IMR-90 (cell line): ENCODE measurements around the gene RCN1. TPM values are rescaled to one million over a fixed set of nuclear protein-coding genes. Genes with fewer than 3 reads are reported as not detected.

Experiments
- ATAC-seq: fragments of 200-7000 bp; cut with Tn5 transposase; 2 replicates; pipeline ENCODE4 v1.9.1; 2020; ENCODE audit warnings: low read depth, mild to moderate bottlenecking, moderate library complexity
- BruUV-seq: library from RNA; stranded (reverse); fragments of 400-500 nt; replicated peaks from 2 replicates; lab custom pipeline; 2021; lab: Mats Ljungman, UMichigan
- CTCF ChIA-PET: fragments of 300-600 bp; formaldehyde crosslinking; extraction: SDS; loops from one replicate; lab custom pipeline; 2021; ENCODE audit warnings: antibody characterized with exemption; lab: Yijun Ruan, JAX
- POLR2A ChIA-PET: fragments of 300-600 bp; sonication (Branson Sonifier 250); formaldehyde crosslinking; loops from one replicate; lab custom pipeline; 2022; ENCODE audit warnings: antibody characterized with exemption; ENCODE audit not compliant: unreplicated experiment; lab: Charles Lee
- DNase-seq: peaks from one replicate; pipeline ENCODE4 v3.0.0; 2013
- H2AFZ ChIP-seq: replicated peaks from 2 replicates; pipeline ENCODE3; 2013; ENCODE audit warnings: low read length, mild to moderate bottlenecking; ENCODE audit not compliant: poor library complexity
- H2AK5ac ChIP-seq: 2 replicates; pipeline ENCODE4 v1.6.1; 2013; ENCODE audit warnings: low read depth, low read length, inconsistent platforms
- H2AK9ac ChIP-seq: replicated peaks from 2 replicates; pipeline ENCODE3; 2013; ENCODE audit warnings: mild to moderate bottlenecking, low read depth, low read length, moderate library complexity; ENCODE audit not compliant: poor library complexity
- H2BK120ac ChIP-seq: 2 replicates; pipeline ENCODE4 v1.6.1; 2013; ENCODE audit warnings: low read depth, low read length, inconsistent platforms
- H2BK15ac ChIP-seq: 3 replicates; pipeline ENCODE4 v1.6.1; 2013; ENCODE audit warnings: low read depth, low read length, inconsistent platforms
- H2BK20ac ChIP-seq: 2 replicates; pipeline ENCODE4 v1.6.1; 2013; ENCODE audit warnings: low read depth, mild to moderate bottlenecking, inconsistent platforms, low read length, moderate library complexity
- H2BK5ac ChIP-seq: 2 replicates; pipeline ENCODE4 v1.6.1; 2013; ENCODE audit warnings: mild to moderate bottlenecking, low read depth, low read length, inconsistent platforms; ENCODE audit not compliant: poor library complexity, severe bottlenecking
- H3K14ac ChIP-seq: replicated peaks from 2 replicates; pipeline ENCODE4 v1.6.1; 2013; ENCODE audit warnings: low read depth, low read length, inconsistent platforms
- H3K18ac ChIP-seq: 2 replicates; pipeline ENCODE4 v1.6.1; 2013; ENCODE audit warnings: low read depth, low read length, control low read depth
- H3K23ac ChIP-seq: 2 replicates; pipeline ENCODE4 v1.6.1; 2013; ENCODE audit warnings: low read depth, low read length, inconsistent platforms
- H3K27ac ChIP-seq: 2 replicates; pipeline ENCODE4 v1.5.1; 2013; ENCODE audit warnings: mild to moderate bottlenecking, control low read depth, low read length; ENCODE audit not compliant: insufficient read depth
- H3K27me3 ChIP-seq: 2 replicates; pipeline ENCODE4 v1.6.1; 2013; ENCODE audit warnings: low read length; ENCODE audit not compliant: control insufficient read depth, insufficient read depth
- H3K36me3 ChIP-seq: 2 replicates; pipeline ENCODE4 v1.6.1; 2013; ENCODE audit warnings: low read length, mixed read lengths; ENCODE audit not compliant: control insufficient read depth, insufficient read depth
- H3K4ac ChIP-seq: 2 replicates; pipeline ENCODE4 v1.6.1; 2013; ENCODE audit warnings: low read depth, low read length, inconsistent platforms
- H3K4me1 ChIP-seq: 2 replicates; pipeline ENCODE4 v1.6.1; 2013; ENCODE audit warnings: low read length, mixed read lengths; ENCODE audit not compliant: control insufficient read depth, insufficient read depth
- H3K4me2 ChIP-seq: 2 replicates; pipeline ENCODE4 v1.6.1; 2013; ENCODE audit warnings: low read depth, mild to moderate bottlenecking, control low read depth, low read length, moderate library complexity
- H3K4me3 ChIP-seq: 2 replicates; pipeline ENCODE4 v1.5.1; 2013; ENCODE audit warnings: low read depth, mild to moderate bottlenecking, control low read depth, low read length, moderate library complexity; ENCODE audit not compliant: insufficient read depth
- H3K56ac ChIP-seq: 2 replicates; pipeline ENCODE4 v1.6.1; 2013; ENCODE audit warnings: low read length, inconsistent platforms; ENCODE audit not compliant: insufficient read depth; ENCODE audit errors: extremely low read depth
- H3K79me1 ChIP-seq, 2 experiments: 2 replicates each; pipeline ENCODE4 v1.6.1; 2013; ENCODE audit warnings: low read length in 2 of 2, inconsistent platforms in 1 of 2, low read depth in 1 of 2
- H3K9ac ChIP-seq: 2 replicates; pipeline ENCODE4 v1.6.1; 2013; ENCODE audit warnings: low read depth, low read length, control low read depth
- H3K9me1 ChIP-seq: 2 replicates; pipeline ENCODE4 v1.6.1; 2013; ENCODE audit warnings: low read length, inconsistent platforms; ENCODE audit not compliant: insufficient read depth
- H3K9me3 ChIP-seq: 2 replicates; pipeline ENCODE4 v1.6.1; 2013; ENCODE audit warnings: low read length; ENCODE audit not compliant: control insufficient read depth, insufficient read depth
- H4K20me1 ChIP-seq: 2 replicates; pipeline ENCODE4 v1.6.1; 2013; ENCODE audit warnings: low read length, inconsistent platforms; ENCODE audit not compliant: insufficient read depth
- H4K5ac ChIP-seq: 2 replicates; pipeline ENCODE4 v1.6.1; 2013; ENCODE audit warnings: mild to moderate bottlenecking, low read depth, low read length, control low read depth
- H4K8ac ChIP-seq, 2 experiments: 2 replicates each; pipeline ENCODE4 v1.6.1; 2013; ENCODE audit warnings: low read depth in 2 of 2, low read length in 2 of 2, control low read depth in 1 of 2, inconsistent platforms in 1 of 2
- H4K91ac ChIP-seq: 2 replicates; pipeline ENCODE4 v1.6.1; 2013; ENCODE audit warnings: low read depth, low read length, inconsistent platforms; ENCODE audit not compliant: insufficient read depth
- BHLHE40 ChIP-seq: fragments of 150-350 bp; IDR thresholded peaks from 2 replicates; pipeline ENCODE4 v1.6.1; 2016; ENCODE audit warnings: mild to moderate bottlenecking, low read depth, low read length
- CEBPB ChIP-seq: IDR thresholded peaks from 2 replicates; pipeline ENCODE4 v1.6.1; 2012; ENCODE audit warnings: low read depth, low read length, improper control_type of control experiment
- CHD1 ChIP-seq: IDR thresholded peaks from 2 replicates; pipeline ENCODE4 v1.6.1; 2012; ENCODE audit warnings: low read depth, low read length, improper control_type of control experiment
- FOS ChIP-seq: fragments of 150-350 bp; IDR thresholded peaks from 2 replicates; pipeline ENCODE4 v1.6.1; 2016; ENCODE audit warnings: low read depth, low read length
- MAZ ChIP-seq: IDR thresholded peaks from 2 replicates; pipeline ENCODE4 v1.6.1; 2012; ENCODE audit warnings: low read depth, mild to moderate bottlenecking, low read length, improper control_type of control experiment, moderate library complexity, borderline replicate concordance
- MXI1 ChIP-seq: IDR thresholded peaks from 2 replicates; pipeline ENCODE4 v1.6.1; 2012; ENCODE audit warnings: low read depth, mild to moderate bottlenecking, low read length, moderate library complexity, borderline replicate concordance
- NFE2L2 ChIP-seq: fragments of 150-350 bp; IDR thresholded peaks from 2 replicates; pipeline ENCODE4 v1.6.1; 2016; ENCODE audit warnings: low read depth, mild to moderate bottlenecking, low read length
- RFX5 ChIP-seq: IDR thresholded peaks from 2 replicates; pipeline ENCODE4 v1.8.0; 2012; ENCODE audit warnings: low read depth, mild to moderate bottlenecking, low read length, moderate library complexity
- SMC3 ChIP-seq: fragments of 150-350 bp; IDR thresholded peaks from 2 replicates; pipeline ENCODE4 v1.6.1; 2016; ENCODE audit warnings: low read depth, mild to moderate bottlenecking, antibody characterized with exemption, low read length, moderate library complexity
- USF2 ChIP-seq: fragments of 150-350 bp; IDR thresholded peaks from 2 replicates; pipeline ENCODE4 v1.6.1; 2017; ENCODE audit warnings: mild to moderate bottlenecking, antibody characterized with exemption, low read length, low read depth
- WGBS, 2 experiments: methylation state at CpG; one replicate each; pipeline versions ENCODE4 v1.1.5 to v1.1.7; 2013; ENCODE audit warnings: missing lambda C conversion rate in 2 of 2; ENCODE audit not compliant: insufficient read length in 1 of 2; ENCODE audit errors: extremely low coverage in 2 of 2; 5-methylcytosine and 5-hydroxymethylcytosine counted together
- dilution Hi-C: fragments of 300-500 bp; cut with HindIII; formaldehyde crosslinking; loops from one replicate; pipeline ENCODE4 v1.14.3; 2018; ENCODE audit warnings: low sequenced_read_pairs; ENCODE audit not compliant: unreplicated experiment
- in situ Hi-C: fragments of 300-500 bp; cut with MboI; formaldehyde crosslinking; loops from 3 replicates; pipeline ENCODE4 v1.14.3; 2019; ENCODE audit warnings: low sequenced_read_pairs, inconsistent platforms, mixed read lengths
- intact Hi-C: fragments of 100-400 bp; cut with micrococcal nuclease; formaldehyde crosslinking; loops from 2 replicates; pipeline ENCODE4 v1.10.0; 2022
- polyA plus RNA-seq, 3 experiments: library from polyadenylated mRNA; depleted of rRNA; stranded (reverse); fragments of >200 nt; gene quantifications; 2 replicates each; pipeline ENCODE4 v1.2.3, GENCODE V29; 2012; ENCODE audit warnings: low replicate concordance in 1 of 3
- total RNA-seq: library from RNA; depleted of rRNA; stranded (reverse); fragments of >200 nt; gene quantifications from 2 replicates; pipeline ENCODE4 v1.2.3, GENCODE V29; 2012

RCN1 gene
- total and polyA plus RNA-seq, 2 of the 4 experiments (the other 2 are of a cell fraction), result 129 to 193 TPM

- no peak for TF ChIP-seq RFX5
- peak; percentile 55 for TF ChIP-seq FOS
- no peak for TF ChIP-seq BHLHE40
Observed at GRCh38 chr11:32088117-32088941, 2.5 kb upstream of the RCN1 start (continued).

GRCh38 chr11:32092581-32093170, 1.8 kb downstream of the RCN1 start:
- Histone ChIP-seq H3K27me3 (no peaks in the 10 kb centered on the region), H3K9me1 (peaks cover 42% of the 10 kb centered on the region), H3K4me3 (peak overlapping the region; percentile 96), H2BK120ac (no peak overlapping the region), H2BK20ac (no peak overlapping the region), H4K8ac (peak overlapping the region in 1 of 2 experiments; percentile 59; a peak in 1 of 4 replicates), H2AK9ac (peak overlapping the region; percentile 70), H3K79me1 (peaks cover 31 to 70% of the 10 kb centered on the region in 2 experiments), H3K4ac (peak overlapping the region; percentile 92; the same call in 1 of the 2 replicates), H2AFZ (no peak overlapping the region), H3K4me1 (peaks cover 27% of the 10 kb centered on the region), H3K27ac (peak overlapping the region; percentile 99; the same call in 1 of the 2 replicates), H3K9me3 (no peaks in the 10 kb centered on the region), H4K91ac (no peak overlapping the region; the same call in 1 of the 2 replicates), H2BK5ac (no peak overlapping the region), H2AK5ac (peak overlapping the region; percentile 55), H3K4me2 (peak overlapping the region; percentile 94), H4K5ac (no peak overlapping the region), H3K9ac (peak overlapping the region; percentile 99), H3K36me3 (peaks cover 12% of the 10 kb centered on the region), H3K18ac (no peak overlapping the region), H2BK15ac (no peak overlapping the region), H3K56ac (peak overlapping the region; percentile 35; the same call in 1 of the 2 replicates), H4K20me1 (peaks cover 56% of the 10 kb centered on the region), H3K14ac (peak overlapping the region; percentile 51), H3K23ac (peak overlapping the region; percentile 30)
- intact Hi-C loops (no loop called here), in situ Hi-C loops (loop anchor here (25.0 kb wide), 1 partner anchor 495 kb away; the partner anchor contains the start of gene EIF3M), dilution Hi-C loops (no loop called here)
- no TSS peak for BruUV-seq
- ChIA-PET POLR2A (no interaction called here), CTCF (no interaction called here)
- no peak for TF ChIP-seq CHD1
- TF ChIP-seq NFE2L2, result no peak
- TF ChIP-seq USF2, result no peak
- no peak for TF ChIP-seq SMC3
- TF ChIP-seq MXI1, result no peak
- no peak for TF ChIP-seq CEBPB
- no peak for TF ChIP-seq FOS
- TF ChIP-seq MAZ, result no peak
- DNase-seq (no peak), ATAC-seq (no peak)
- 75% methylated on average over 4 of the region's 4 CpGs; no CpG with 5 or more reads in 1 of the 2 experiments for WGBS, 2 experiments
